ENCODE measurements around the gene DNAJC15. TPM values are rescaled to one million over a fixed set of nuclear protein-coding genes. Genes with fewer than 3 reads are reported as not detected.

Gene DNAJC15
- total and polyA plus RNA-seq, 2 of the 8 experiments (the other 6 are each of a cell fraction or from before 2014, with no cell fraction given): 5.8 to 20.8 TPM

- Histone ChIP-seq H4K8ac (ENCODE audit: extremely low read depth, insufficient read depth, low read length) (no peak overlapping the region), H3K23me2 (ENCODE audit: low read depth, low read length) (no peaks in the 10 kb centered on the region), H3K27me3 (replicated peaks in 1 of 4; ENCODE audit: control insufficient read depth in 3 of 4, extremely low read depth in 1 of 4, insufficient read depth in 3 of 4, low read length in 3 of 4) (no peaks in the 10 kb centered on the region), H4K91ac (replicated peaks; ENCODE audit: insufficient read length, low read length) (no peak overlapping the region), H3K4ac (replicated peaks; ENCODE audit: insufficient read length, low read depth, low read length) (no peak overlapping the region), H2BK12ac (ENCODE audit: low read depth, low read length) (no peak overlapping the region), H3K4me3 (ENCODE audit: extremely low read depth in 1 of 4, insufficient read depth in 2 of 4, low read depth in 3 of 4, low read length in 4 of 4) (no peak overlapping the region), H2AK5ac (ENCODE audit: low read depth, low read length) (no peak overlapping the region), H3K18ac (ENCODE audit: extremely low read depth, low read length) (no peak overlapping the region), H3K79me2 (ENCODE audit: control insufficient read depth in 1 of 2, insufficient read depth in 2 of 2, low read length in 2 of 2) (no peaks in the 10 kb centered on the region), H3K56ac (replicated peaks; ENCODE audit: insufficient read length, low read depth, low read length) (no peak overlapping the region), H3K9ac (replicated peaks in 1 of 4; ENCODE audit: extremely low read depth in 1 of 4, low read depth in 3 of 4, low read length in 3 of 4) (no peak overlapping the region; a peak in 1 of 7 replicates), H3K4me2 (ENCODE audit: insufficient read depth in 1 of 2, low read depth in 2 of 2, low read length in 2 of 2) (no peak overlapping the region), H3K27ac (ENCODE audit: low read depth, low read length) (no peak overlapping the region), H2BK5ac (ENCODE audit: low read depth, low read length) (no peak overlapping the region), H4K5ac (ENCODE audit: insufficient read length, low read depth, low read length) (no peak overlapping the region), H2BK15ac (ENCODE audit: low read length) (no peak overlapping the region), H4K20me1 (replicated peaks in 1 of 2; ENCODE audit: control insufficient read depth in 1 of 2, insufficient read depth in 2 of 2, low read length in 2 of 2) (no peaks in the 10 kb centered on the region), H2AFZ (ENCODE audit: low read length) (no peak overlapping the region), H3K23ac (ENCODE audit: insufficient read length) (no peak overlapping the region), H3K4me1 (replicated peaks in 1 of 4; ENCODE audit: control insufficient read depth in 3 of 4, insufficient read depth in 4 of 4, low read length in 3 of 4) (no peaks in the 10 kb centered on the region), H3K9me3 (ENCODE audit: insufficient read depth in 2 of 2, low read depth in 1 of 2, low read length in 1 of 2) (peaks cover 0 to 3% of the 10 kb centered on the region in 2 experiments; a peak in 2 of 4 replicates), H3K14ac (ENCODE audit: insufficient read length) (no peak overlapping the region), H3K79me1 (ENCODE audit: low read depth, low read length) (no peaks in the 10 kb centered on the region), H2BK20ac (ENCODE audit: low read length) (no peak overlapping the region), H2BK120ac (replicated peaks; ENCODE audit: low read depth, low read length) (no peak overlapping the region), H3K36me3 (ENCODE audit: control insufficient read depth in 2 of 4, insufficient read depth in 4 of 4, low read length in 3 of 4) (no peaks in the 10 kb centered on the region; a peak in 2 of 8 replicates)
- no peak for TF ChIP-seq POLR2AphosphoS5 (IDR thresholded peaks at IDR 0.05; ENCODE audit: low read depth, low read length)
- TF ChIP-seq TEAD4 (IDR thresholded peaks at IDR 0.05; ENCODE audit: low read depth, low read length): no peak
- TF ChIP-seq CBX5 (IDR thresholded peaks at IDR 0.05; ENCODE audit: low read depth, low read length): no peak
- TF ChIP-seq, protein P1, sequence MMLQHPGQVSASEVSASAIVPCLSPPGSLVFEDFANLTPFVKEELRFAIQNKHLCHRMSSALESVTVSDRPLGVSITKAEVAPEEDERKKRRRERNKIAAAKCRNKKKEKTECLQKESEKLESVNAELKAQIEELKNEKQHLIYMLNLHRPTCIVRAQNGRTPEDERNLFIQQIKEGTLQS (IDR thresholded peaks at IDR 0.05; ENCODE audit: insufficient read depth, low read depth, low read length): no peak
- TF ChIP-seq ZNF274 (IDR thresholded peaks at IDR 0.05; ENCODE audit: borderline replicate concordance, extremely low read depth, low read length): no peak
- no peak for TF ChIP-seq TBP (IDR thresholded peaks at IDR 0.05; ENCODE audit: low read depth, low read length)
- TF ChIP-seq CTBP2 (IDR thresholded peaks at IDR 0.05; ENCODE audit: borderline replicate concordance, insufficient read depth, insufficient read length, low read length): no peak
- TF ChIP-seq SP2 (IDR thresholded peaks at IDR 0.05; ENCODE audit: low read length): no peak
- TF ChIP-seq HDAC2 (IDR thresholded peaks at IDR 0.05; ENCODE audit: borderline replicate concordance in 1 of 2, low read depth in 2 of 2, low read length in 2 of 2): no peak
- TF ChIP-seq FOSL1 (IDR thresholded peaks at IDR 0.05; ENCODE audit: insufficient read depth, low read depth, low read length): no peak
- no peak for TF ChIP-seq CHD1 (IDR thresholded peaks at IDR 0.05; ENCODE audit: low read depth, low read length)
- no peak for TF ChIP-seq RNF2 (IDR thresholded peaks at IDR 0.05; ENCODE audit: borderline replicate concordance, low read depth, low read length, missing control alignments, poor library complexity, severe bottlenecking)
- FAIRE-seq: no peak
- ChIA-PET CTCF (ENCODE audit: partially characterized antibody) (no interaction called here), POLR2A (ENCODE audit: partially characterized antibody) (no interaction called here)
- DNase-seq (ENCODE audit: low read depth in 1 of 2, low spot score in 2 of 2): no peak
- 95% methylated on average over 1 of the region's 1 CpG; no CpG with 5 or more reads in 1 of the 2 experiments for WGBS, 2 experiments (ENCODE audit: extremely low coverage in 1 of 2, insufficient coverage in 1 of 2, insufficient read length in 1 of 2, insufficient replicate concordance in 2 of 2, low coverage in 1 of 2, low lambda C conversion rate in 2 of 2, missing lambda C conversion rate in 1 of 2)
Measured at GRCh38 chr13:43089912-43090498, 66.6 kb downstream of the DNAJC15 start.
